Sciatic nerve (tissue), 2 donors: ENCODE measurements around the gene ATL2. TPM values are rescaled to one million over a fixed set of nuclear protein-coding genes. Genes with fewer than 3 reads are reported as not detected.
"Not testable (repeated sequence)": the region's sequence is repeated elsewhere in the genome, so short reads cannot be mapped to it uniquely, and the experiment has no call there.

Experiments
- ATAC-seq: fragments of 200-7000 bp; cut with Tn5 transposase; one replicate; pipeline ENCODE4 v1.9.1; 2020; ENCODE audit warnings: mild to moderate bottlenecking, moderate library complexity
- DNase-seq: peaks from one replicate; pipeline ENCODE4 v3.0.0-alpha.2; 2020; ENCODE audit warnings: low spot score
- intact Hi-C: fragments of 100-400 bp; cut with DNase I; formaldehyde crosslinking; loops from one replicate; pipeline ENCODE4 v1.14.2; 2022
- total RNA-seq: library from RNA; stranded (reverse); fragmentation: NEBNext Ultra II Directional; extraction: Animal tissue kit (Norgen Biotek cat#: 25700); gene quantifications from one replicate; pipeline ENCODE4 v1.2.1, GENCODE V29; 2021
- donor health status: DM: no; HTN: no; CAD: no.
- donor health status: DM: no; HTN: no; CAD: no.

Gene ATL2
- total RNA-seq: 54.5 TPM

- DNase-seq (peak; percentile 96), ATAC-seq (peak; percentile 95)
- intact Hi-C loops: no loop called here
Measured at GRCh38 chr2:38377050-38377828, at the start of gene ATL2. TSS of gene ATL2 (minus strand) at chr2:38377273. CDS start at chr2:38377260, 13 bp downstream.

- intact Hi-C loops: no loop called here
- ATAC-seq: no peak
- DNase-seq: no peak
Measured at GRCh38 chr2:38423763-38424162, 46.7 kb upstream of the ATL2 start.

DNA sequence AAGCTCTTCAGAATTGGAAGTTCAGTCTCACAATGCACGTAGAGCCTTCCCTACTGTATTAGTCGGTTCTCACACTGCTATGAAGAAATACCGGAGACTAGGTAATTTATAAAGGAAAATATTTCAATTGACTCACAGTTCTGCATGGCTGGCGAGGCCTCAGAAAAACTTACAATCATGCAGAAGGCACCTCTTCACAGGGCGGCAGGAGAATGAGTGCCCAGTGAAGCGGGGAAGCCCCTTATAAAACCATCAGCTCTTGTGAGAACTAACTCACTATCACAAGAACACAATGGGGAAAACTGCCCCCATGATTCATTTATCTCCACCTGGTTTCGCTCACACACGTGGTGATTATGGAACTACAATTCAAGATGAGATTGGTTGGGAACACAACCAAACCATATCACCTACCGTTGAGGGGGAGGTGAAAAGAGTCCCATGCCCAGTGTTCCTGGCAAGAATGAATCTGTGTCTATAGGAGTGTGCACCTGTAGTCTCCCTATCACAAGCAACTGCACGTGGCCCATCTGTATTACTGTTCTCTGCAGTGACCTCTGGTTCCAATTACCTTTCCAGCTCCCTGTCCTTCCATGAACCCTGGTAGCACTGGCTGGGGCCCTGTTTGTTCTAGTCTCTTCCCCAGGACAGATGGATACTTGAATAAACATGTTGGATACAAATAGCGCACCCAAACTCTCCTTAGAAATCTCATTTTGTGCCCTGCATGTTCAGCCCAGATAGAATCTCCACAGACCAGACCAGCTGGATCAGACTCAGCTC lies 44.4 kb upstream of the ATL2 start:
- DNase-seq: no peak
- ATAC-seq: no peak
- intact Hi-C loops: no loop called here

GRCh38 chr2:38419499-38419898 lies 42.4 kb upstream of the ATL2 start:
- DNase-seq (no peak), ATAC-seq (no peak)
- intact Hi-C loops: no loop called here

DNA sequence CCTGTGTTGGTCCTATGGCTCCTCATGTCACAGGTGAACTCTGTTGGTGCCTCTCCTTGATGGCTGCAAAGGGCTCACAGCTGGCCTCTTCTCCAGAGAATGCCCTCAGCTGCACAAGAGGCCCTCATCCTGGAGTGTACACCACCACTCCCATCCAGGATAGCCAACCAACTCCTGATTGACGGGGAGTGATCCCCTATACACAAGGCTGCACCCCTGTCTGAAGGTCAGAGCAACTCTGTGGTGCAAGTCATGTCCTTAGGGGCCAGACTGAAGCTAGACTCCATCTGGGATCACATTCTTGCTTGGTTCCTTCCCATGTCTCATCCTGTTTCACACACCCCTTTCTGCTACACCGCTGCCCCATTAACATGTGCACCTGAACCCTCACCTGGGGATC lies 41.7 kb upstream of the ATL2 start:
- no peak for ATAC-seq
- no peak for DNase-seq
- intact Hi-C loops: no loop called here

DNA sequence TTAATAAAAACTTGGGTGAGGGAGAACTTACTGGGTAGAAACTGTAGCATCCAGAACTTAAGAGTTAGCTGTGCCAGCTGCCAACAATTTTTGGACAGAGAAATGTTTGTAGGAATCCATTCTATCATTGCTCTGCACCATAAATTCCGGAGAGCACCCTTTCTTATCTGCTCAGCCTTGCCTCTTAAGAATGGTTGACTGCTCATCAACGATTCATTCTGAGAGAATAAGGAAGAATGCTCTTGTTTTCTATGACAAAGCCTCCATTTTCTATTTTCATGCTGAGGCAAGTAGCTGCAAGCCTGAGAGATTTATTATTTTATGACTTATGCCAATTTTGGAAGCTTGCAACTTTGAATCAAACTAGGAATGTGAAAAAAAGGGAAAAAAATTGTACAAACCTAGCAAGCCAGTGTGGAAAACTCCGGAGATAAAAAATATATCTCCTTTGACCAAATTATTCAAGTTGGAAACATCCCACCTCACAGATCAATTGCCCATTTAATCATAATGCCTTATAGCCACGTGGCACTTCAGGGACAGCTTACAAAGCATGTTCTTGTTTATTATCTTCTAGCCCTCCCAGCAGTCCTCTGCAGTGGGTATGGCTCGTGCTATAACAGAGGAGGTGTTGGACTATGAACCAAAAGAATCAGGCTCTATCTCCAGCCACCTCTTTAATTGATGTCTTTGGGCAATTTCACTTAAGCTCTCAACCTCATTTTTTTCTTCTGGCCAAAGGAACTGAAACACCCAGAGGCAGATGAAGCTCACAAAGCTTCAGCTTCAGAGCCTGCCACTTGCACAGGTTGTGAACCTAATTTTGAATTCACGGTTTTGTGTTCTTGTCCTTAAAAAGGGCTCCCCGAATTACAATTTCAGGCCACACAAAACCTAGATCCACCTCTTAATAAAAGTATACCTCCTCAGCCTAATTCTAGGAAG lies 40.9 kb upstream of the ATL2 start:
- no peak for ATAC-seq
- DNase-seq: no peak
- intact Hi-C loops: no loop called here

- ATAC-seq (no peak), DNase-seq (no peak)
- intact Hi-C loops: no loop called here
Measured at GRCh38 chr2:38416296-38417036, 39.4 kb upstream of the ATL2 start.

DNA sequence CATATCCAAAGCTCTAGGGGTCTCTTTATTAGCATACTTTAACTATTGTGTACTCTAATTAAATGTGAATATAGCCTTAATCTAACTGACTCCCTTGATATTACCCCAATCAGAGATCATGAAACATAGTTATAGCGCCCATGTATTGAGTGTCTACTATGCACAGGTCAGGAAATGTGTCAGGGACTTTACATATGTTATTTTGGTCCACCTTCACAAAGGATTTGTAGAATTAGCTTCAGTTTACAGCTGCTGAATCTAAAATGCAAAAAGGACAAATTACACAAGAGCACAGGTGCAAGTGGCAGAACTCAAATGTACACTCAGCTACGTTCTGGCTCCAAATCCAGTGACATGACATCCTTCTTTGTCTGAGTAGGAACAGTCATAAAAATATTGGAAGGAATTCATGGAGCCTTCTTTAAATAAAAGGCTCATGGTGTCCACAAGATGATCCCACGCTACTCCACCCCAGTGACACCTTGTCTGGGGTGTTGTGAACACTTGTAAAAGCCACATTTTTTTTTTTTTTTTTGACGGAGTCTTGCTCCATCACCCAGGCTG lies 38.7 kb upstream of the ATL2 start:
- ATAC-seq: no peak
- DNase-seq: no peak
- intact Hi-C loops: no loop called here

DNA sequence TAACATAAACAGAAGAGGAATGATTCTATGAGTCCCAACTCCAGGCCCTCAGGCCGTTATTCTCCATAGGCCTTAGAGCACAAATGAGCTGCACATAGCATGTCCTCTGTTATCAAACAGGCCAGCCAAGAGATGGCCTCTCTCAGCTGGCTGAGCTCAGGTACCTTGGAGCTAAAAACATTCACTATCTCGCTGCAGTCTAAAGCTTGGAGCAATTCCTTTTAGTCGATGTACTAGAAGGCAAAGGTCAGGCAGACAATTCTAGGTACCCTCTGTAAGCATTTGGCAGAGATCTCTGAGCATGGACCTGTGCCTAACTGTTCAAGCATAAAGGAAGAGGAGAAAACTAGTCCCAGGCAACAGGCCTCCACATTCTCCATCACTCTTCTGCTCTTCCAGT lies 38.0 kb upstream of the ATL2 start:
- no peak for DNase-seq
- no peak for ATAC-seq
- intact Hi-C loops: no loop called here

- intact Hi-C loops, DNase-seq, ATAC-seq: not testable (repeated sequence)
Measured at GRCh38 chr2:38412235-38412871, 35.3 kb upstream of the ATL2 start.

DNA sequence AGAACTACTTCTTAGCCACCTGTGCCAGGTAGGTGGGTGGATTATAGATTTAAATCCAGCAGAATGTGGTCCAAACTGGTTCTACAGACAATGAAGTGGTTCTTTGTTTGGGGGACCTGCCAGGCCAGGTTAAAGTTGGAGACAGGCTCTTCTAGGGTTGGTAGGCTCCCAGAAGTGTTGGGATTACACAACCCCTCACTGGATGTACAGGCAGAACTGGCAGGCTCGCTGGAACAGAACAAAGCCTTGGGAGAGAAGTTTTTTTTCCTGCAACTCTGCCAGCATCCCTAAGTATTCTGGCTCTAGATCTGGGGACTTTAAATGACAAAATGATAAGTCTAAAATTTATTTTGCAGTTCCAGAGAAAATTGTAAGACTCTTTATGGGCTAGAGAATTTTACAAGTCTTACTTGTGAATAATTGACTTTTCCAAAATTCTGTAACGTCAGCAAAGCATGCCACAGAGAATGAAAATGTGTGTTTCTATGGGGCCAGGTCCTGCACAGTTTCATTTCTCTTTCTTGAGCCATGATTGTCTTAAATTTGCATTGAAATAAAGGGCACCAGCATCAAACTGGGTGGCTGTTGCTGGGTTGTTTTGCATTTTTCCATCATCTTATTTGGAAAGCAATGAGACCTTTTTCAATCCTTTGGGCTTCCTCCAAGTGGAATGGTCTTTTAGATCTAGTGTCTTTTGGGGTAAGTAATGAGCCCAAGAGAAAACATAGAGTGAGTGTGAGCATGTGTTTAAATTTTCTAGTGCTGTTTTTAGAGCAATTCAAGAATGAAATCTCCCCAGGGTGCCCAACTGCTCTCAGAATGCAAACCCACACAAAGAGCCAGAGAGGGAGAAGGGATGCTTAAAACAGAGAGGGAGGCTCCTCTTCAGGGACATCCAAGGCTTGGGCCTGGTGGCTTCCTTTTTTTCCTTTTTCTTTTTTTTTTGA lies 32.4 kb upstream of the ATL2 start:
- DNase-seq (no peak), ATAC-seq (peak; percentile 64)
- intact Hi-C loops: no loop called here

DNA sequence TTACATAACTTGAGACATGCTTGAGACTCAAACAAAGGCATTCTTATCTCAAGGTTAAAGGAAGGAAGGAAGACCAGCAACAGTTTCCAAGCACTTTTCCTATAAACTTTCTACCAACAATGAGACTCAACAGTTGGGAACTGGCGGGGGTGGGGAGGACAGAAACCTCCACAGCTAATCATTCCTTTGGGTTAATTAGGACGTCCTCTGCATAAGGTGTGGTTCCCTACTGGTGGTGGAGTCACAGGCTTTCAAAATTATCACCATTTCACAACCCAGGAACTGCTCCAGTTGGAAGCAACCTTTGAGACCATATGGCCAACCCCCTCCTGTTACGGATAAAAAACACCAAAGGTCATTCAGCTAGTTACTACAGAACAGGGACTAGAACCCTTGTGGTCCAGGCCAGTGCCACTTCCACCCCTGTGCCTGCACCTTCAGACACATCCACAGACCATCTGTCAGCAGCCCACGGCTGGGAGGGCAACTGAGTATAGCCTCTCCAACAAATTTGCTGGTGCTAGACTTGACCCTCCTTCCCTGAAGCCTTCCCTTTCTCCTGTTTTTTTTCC lies 30.1 kb upstream of the ATL2 start:
- intact Hi-C loops: no loop called here
- ATAC-seq (peak; percentile 56), DNase-seq (no peak)

- DNase-seq (peak; percentile 65), ATAC-seq (peak; percentile 86)
- intact Hi-C loops: no loop called here
Measured at GRCh38 chr2:38406597-38407110, 29.6 kb upstream of the ATL2 start.

GRCh38 chr2:38405917-38406596 lies 29.0 kb upstream of the ATL2 start:
- DNase-seq (no peak), ATAC-seq (no peak)
- intact Hi-C loops: no loop called here

GRCh38 chr2:38400513-38400912 lies 23.4 kb upstream of the ATL2 start:
- DNase-seq (no peak), ATAC-seq (no peak)
- intact Hi-C loops: no loop called here

GRCh38 chr2:38398739-38399138 lies 21.7 kb upstream of the ATL2 start:
- ATAC-seq (no peak), DNase-seq (no peak)
- intact Hi-C loops: no loop called here
